ENCODE measurements around the gene CSRNP3.
"Not testable (repeated sequence)": the region's sequence is repeated elsewhere in the genome, so short reads cannot be mapped to it uniquely, and the experiment has no call there.

CSRNP3 gene

GRCh38 chr2:165640247-165640929, 170.9 kb downstream of the CSRNP3 start:
- no peak for DNase-seq

- DNase-seq, result peak; percentile 1
Observed at GRCh38 chr2:165645930-165646831, 176.7 kb downstream of the CSRNP3 start.

- no peak for DNase-seq
Observed at GRCh38 chr2:165647409-165647808, 177.9 kb downstream of the CSRNP3 start.

DNA sequence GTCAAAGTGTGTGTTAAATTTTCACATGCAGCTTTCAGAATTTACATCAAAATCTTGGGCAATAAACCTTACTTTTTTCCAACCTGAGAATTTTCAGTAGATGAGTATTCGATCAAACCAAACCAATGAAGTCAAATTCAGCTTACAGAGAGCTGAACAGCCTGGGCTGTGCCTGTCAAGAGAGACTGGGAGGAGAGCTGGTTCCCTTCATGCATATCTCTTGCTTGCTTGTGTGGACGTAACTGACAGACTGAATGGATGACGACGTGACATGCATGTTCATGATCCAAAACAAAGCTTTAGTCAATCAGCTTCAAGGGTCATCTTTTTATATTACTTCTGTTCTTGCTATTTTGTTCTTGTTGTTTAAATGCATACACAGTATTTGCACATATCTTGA, 179.3 kb downstream of the CSRNP3 start:
- DNase-seq, result no peak

DNA sequence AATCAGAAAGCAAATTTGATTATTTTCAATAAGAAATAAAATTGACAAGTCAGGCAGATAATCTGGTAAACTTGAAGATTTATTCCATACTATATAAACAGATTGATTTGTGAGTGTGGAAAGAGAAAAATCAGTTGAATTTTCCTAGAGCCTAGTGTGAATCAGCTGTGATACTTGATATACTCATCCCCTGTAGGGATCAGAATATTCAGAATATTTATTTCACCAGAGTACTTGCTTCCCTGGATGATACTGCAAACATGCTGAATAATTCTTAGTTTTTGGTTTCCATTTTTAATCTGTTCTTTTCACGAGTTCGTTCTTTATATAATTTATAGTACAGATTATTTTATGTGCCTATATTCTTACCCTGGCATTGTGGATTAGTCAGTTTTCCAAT, 181.7 kb downstream of the CSRNP3 start:
- DNase-seq, result no peak

- no peak for DNase-seq
Observed at GRCh38 chr2:165655661-165656060, 186.2 kb downstream of the CSRNP3 start.

- DNase-seq, result no peak
Observed at GRCh38 chr2:165660361-165660760, 190.9 kb downstream of the CSRNP3 start.

- DNase-seq, result no peak
Observed at GRCh38 chr2:165662720-165663119, 193.2 kb downstream of the CSRNP3 start.

GRCh38 chr2:165665614-165666013, 196.1 kb downstream of the CSRNP3 start:
- DNase-seq, result no peak

GRCh38 chr2:165666073-165666472, 196.6 kb downstream of the CSRNP3 start:
- DNase-seq, result not testable (repeated sequence)

GRCh38 chr2:165666605-165667004, 197.1 kb downstream of the CSRNP3 start:
- DNase-seq, result no peak

DNA sequence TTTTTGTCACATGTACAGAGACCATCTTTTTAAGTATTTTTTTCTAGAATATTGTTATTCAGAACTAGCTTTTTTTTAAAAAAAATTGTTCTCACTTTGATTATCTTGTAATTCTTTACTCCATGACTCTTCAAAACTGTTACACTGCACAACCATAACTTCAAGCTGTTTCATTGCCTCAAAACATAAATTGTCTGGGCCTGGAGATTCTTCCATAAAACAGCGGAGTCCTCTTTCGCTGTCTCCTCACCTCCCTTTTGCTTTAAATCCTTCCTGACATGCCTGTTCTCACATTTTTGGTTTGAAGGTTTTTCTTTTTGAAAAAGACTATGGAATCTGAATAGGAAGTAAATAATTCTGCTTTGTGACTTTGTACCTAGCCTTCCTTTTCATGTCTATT, 197.9 kb downstream of the CSRNP3 start:
- no peak for DNase-seq

DNA sequence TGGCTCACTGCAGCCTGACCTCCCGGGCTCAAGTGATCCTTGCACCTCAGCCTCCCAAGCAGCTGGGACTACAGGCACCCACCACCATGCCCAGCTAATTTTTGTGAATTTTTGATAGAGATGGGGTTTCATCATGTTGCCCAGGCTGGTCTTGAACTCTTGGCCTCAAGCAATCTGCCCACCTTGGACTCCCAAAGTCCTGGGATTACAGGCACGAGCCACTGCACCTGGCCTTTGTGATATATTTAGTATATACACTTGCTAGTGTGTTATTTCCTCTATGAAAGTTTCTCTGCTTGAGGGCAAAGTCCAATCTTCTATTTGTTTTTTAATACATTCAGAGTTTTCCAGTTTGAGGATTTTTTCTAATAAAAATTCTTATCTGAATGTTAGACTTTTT, 205.3 kb downstream of the CSRNP3 start:
- no peak for DNase-seq

GRCh38 chr2:165675551-165675968, 206.1 kb downstream of the CSRNP3 start:
- DNase-seq, result no peak

DNA sequence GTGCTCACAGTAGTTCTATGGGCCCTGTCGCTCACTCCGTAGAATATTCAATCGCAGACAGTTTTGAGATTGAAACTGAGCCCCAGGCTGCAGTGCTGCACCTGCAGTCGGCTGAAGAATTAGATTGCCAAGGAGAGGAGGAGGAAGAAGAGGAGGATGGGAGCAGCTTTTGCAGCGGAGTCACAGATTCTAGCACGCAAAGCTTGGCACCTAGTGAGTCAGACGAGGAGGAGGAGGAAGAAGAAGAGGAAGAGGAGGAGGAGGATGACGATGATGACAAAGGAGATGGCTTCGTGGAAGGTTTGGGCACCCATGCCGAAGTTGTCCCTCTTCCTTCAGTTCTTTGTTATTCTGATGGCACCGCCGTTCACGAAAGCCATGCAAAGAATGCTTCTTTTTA, 209.4 kb downstream of the CSRNP3 start:
- no peak for DNase-seq

DNA sequence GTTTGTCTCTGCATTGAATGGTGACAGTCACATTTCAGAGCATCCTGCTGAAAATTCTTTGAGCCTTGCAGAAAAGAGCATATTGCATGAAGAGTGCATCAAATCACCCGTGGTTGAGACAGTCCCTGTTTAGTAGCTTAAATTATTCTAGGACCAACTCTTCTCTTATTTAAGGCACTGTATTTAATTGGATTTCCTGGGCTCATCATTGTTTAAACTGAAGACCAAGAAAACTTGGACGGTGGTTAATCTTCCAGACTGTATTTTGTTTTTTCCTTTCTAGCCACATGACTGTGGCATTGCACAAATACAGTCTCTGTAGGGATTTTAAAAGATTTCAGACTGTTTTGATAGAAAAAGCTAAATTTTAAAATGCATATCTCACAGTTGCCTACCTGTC, 210.1 kb downstream of the CSRNP3 start:
- DNase-seq, result no peak

DNA sequence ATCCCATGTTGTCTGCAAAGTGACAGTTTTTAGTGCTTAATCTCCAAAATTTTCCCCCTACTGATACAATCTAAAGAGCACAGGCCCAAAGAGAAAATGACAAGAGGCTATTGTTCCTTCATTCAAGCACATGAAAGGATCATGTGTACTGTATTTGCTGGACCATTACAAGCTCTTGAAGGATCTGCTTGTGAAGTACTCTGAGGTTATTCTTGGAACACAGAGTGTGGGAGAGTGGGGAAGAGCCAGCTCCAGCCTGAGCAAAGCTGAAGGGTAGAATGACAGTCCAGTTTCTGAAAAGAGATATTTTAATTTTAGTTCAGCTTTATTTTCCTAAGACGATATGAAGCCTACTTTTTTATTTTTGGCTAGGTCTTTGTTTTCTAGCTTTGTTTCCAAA, 212.3 kb downstream of the CSRNP3 start:
- DNase-seq, result no peak

DNA sequence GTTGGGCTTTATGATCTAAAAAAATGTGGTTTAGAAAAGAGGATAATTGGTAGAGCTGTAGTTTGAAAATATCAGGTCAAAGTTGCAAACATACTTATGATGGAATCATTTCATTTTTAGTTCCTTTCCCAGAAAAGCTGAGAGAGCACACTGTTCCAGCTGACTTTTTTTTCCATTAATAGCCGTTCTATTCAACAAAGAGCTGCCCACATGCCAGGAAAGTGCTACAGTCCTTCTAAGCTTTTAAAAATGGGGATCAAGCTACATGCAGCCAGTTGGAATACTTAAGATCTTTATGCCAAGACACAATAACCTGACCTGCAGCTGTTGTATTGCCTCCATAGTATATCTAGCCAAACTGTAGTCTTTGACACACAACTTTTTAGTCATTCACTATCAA, 213.0 kb downstream of the CSRNP3 start:
- no peak for DNase-seq

DNA sequence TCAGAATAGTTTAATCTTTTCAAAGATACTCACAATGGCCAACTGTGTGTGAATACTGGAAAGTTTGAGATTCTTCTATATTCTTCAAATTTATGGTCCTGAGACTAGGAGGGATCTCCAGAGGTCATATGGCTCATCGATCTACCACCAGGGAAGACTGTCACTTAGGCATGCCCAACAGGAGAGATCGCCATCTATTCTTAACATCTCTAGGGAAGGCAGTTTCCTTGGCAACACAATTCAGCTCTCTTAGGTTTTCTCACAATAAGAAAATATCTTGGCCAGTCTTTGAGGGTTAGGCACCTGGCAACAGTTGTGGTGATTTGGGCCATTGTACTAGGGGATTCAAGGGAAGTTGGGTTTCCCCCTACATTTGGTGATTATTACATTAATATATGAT, 217.3 kb downstream of the CSRNP3 start:
- DNase-seq, result no peak

- no peak for DNase-seq
Observed at GRCh38 chr2:165687426-165688002, 218.0 kb downstream of the CSRNP3 start.

DNA sequence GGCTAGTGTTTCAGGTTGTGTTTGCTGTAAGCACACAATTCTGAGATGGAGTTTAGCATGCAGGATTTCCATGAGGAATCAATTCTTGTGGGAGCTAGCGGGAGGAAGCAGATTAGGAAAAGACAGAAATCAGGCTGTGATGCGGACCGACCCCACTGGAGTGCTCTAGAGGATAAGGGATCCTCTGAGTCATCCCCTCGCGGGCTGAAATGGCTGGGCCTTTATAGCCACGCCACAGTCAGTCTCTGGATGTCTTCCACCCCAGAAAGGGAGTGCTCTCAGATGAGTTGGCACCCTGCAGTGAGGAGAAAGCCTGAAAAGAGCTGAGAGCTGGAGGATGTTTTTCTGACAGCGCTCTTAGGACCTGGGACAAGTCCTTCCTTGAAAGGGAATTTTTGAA, 222.1 kb downstream of the CSRNP3 start:
- peak; percentile 59 for DNase-seq

- DNase-seq, result no peak
Observed at GRCh38 chr2:165692906-165693305, 223.4 kb downstream of the CSRNP3 start.

DNA sequence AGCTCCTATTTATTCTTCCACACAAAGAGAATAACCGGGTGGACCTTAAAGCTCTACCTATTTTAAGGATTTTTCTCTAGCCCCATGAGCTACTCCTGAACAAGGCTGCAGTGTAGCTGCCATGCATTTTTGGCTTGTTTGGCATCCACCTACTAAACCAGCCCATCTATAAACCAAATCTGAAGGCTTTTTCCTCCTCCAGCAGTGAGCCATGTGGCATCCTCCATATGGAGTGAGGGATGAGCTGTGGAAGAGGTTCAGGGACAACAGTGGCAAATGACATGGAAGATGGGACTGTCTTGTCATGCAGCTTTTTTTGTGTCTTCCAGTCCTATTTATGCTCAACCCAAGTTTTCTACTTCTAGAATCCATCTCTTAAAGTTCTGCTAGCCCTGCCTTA, 224.3 kb downstream of the CSRNP3 start:
- DNase-seq, result no peak
